T-helper 22 cell (primary cell): ENCODE data around the gene CYBRD1.
"Not testable (repeated sequence)": the region's sequence is repeated elsewhere in the genome, so short reads cannot be mapped to it uniquely, and the experiment has no call there.

Source experiments
- DNase-seq: peaks from one replicate; pipeline ENCODE4 v3.0.0-alpha.2; 2020; ENCODE audit warnings: low read depth

The CYBRD1 gene

GRCh38 chr2:171522052-171522787 lies at the start of gene CYBRD1:
CYBRD1 (plus strand) TSS chr2:171522474; CDS start chr2:171522546, 72 bp downstream.
- no peak for DNase-seq

GRCh38 chr2:171475979-171476378 lies 46.3 kb upstream of the CYBRD1 start:
- no peak for DNase-seq

- no peak for DNase-seq
These were observed 43.9 kb upstream of the CYBRD1 start for GRCh38 chr2:171478345-171478744.

DNA sequence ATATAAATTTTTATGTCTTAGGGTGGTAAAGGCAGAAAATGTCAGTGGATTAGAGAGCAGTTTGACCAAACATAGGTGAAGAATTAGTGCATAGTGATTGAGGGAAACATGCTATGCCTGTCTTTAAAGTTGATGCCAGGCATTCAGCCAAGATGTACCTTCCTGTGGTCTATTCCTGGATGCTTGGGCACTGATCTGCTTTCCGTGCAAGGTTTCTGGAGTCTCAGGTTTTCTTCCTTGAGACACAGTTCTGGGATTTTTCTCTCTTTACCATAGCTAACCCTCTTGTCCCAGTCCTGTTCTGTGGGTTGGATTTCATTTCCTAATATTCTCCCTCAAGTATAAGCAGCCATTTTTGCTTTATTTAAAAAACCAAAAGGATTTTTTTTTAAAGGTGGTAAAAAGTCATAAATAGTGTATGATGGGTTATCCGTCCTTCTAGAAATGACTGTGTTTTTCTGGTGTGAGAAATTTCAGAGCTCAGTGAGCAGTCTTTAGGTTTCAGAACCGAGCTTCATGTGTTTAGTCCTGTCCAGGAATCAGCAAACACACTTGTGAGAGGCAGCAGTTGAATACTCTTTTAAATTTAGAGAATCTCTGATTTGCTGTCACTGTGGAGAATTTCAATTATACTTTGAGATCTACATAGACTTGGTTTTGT lies 43.0 kb upstream of the CYBRD1 start:
- no peak for DNase-seq

GRCh38 chr2:171480908-171481307 lies 41.4 kb upstream of the CYBRD1 start:
- no peak for DNase-seq

GRCh38 chr2:171482308-171482707 lies 40.0 kb upstream of the CYBRD1 start:
- DNase-seq = no peak

DNA sequence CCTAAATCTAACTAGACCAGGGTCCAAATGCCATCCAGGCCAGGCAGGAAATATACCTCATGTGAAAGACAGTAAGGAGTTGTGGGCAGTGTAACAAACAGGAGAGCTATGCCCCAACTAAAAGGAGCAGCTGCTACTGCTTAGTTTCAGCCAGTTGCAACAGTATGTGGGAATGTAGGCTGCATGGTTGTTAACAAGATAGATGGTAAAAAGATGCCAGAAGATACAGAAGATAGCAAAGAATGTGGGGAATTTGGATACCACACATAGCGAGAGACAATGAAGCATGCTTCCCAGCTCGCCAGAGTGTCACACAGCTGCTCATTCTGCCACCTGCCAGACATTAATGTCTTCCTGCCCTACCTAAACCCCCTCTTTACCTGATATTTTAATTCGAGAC lies 39.4 kb upstream of the CYBRD1 start:
- no peak for DNase-seq

GRCh38 chr2:171483793-171484192 lies 38.5 kb upstream of the CYBRD1 start:
- no peak for DNase-seq

DNA sequence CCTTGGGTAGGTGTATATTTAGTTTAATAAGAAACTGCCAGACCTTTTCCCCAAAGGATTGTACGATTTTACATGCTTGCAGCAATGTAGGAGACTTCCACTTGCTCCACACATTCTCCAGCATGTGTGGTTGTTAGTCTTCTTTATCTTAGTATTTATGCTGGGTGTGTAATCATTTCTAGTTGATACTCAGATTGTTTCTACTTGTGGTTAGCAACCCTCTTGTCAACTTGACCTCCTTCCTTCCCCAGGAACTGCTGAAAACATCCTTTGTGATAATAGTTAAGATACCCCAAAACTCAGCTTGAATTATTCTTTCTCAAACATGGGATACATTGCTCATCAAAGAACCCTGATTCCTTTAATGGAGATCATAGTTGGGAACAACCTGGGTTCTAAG lies 37.2 kb upstream of the CYBRD1 start:
- DNase-seq = no peak

DNA sequence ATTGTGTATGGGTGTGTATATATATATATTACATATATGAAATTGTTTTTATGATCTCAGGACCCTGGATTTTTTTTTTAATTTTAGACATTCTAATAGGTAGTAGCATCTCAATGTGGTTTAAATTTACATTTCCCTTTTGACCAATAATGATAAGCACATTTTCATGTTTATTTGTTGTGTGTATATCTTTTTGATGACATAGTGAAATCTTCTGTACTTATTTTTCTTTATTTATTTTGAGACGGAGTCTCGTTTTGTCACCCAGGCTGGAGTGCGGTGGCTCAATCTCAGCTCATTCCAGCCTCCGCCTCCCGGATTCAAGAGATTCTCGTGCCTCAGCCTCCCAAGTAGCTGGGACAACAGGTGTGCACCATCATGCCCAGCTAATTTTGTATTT lies 35.1 kb upstream of the CYBRD1 start:
- no peak for DNase-seq

DNA sequence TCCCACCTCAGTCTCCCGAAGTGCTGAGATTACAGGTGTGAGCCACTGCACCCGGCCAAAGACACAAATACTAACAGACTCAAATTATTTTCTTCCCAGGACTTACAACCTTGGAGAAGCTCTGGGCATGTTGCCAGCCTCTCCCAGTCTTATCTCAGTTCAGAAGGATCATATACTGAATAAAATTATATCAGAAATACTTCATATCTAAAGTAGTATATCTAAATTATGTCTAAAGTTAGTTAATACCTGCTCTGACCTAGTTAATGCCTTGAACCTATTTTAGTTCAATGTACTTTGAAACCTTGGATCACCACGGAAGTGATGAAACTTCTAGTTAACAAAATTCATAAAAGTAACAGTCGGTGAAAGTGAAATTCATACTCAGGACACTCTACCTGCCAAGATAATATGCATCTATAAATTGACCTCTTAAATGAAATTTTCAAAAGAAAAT lies 34.4 kb upstream of the CYBRD1 start:
- no peak for DNase-seq

DNA sequence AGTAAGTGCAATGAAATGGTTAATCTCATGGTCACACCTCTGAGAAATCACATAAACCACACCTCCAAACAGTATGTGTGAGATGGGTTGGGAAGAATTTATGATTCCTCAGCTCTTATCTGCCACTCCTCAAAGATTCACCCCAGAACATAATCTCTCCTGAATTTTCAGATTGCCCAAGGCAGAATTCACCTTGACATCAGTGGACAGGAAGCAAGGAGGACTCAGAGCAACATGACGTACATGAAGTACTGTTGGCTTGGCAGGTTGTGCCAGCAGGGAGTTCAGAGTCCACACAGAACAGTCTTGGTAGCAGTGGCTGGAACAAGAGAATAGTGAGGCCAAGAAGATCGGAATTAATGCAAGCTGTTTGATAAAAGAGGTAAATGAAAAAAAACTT lies 31.7 kb upstream of the CYBRD1 start:
- DNase-seq = no peak

GRCh38 chr2:171491292-171491691 lies 31.0 kb upstream of the CYBRD1 start:
- no peak for DNase-seq

GRCh38 chr2:171492664-171493063 lies 29.6 kb upstream of the CYBRD1 start:
- no peak for DNase-seq

DNA sequence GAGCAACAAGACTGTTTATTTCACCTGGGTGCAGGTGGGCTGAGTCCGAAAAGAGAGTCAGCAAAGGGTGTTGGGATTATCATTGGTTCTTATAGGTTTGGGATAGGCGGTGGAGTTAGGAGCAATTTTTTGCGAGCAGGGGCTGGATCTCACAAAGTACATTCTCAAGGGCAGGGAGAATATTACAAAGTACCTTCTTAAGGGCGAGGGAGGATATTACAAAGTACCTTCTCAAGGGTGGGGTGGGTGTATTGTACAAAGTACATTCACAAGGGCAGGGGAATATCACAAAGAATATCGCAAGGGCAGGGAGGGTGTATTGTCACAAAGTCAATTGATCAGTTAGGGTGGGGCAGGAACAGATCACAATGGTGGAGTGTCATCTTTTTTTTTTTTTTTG lies 24.6 kb upstream of the CYBRD1 start:
- DNase-seq = not testable (repeated sequence)

GRCh38 chr2:171505374-171505773 lies 16.9 kb upstream of the CYBRD1 start:
- DNase-seq = no peak

- DNase-seq = no peak
These were observed 12.1 kb upstream of the CYBRD1 start for GRCh38 chr2:171509945-171510731.

DNA sequence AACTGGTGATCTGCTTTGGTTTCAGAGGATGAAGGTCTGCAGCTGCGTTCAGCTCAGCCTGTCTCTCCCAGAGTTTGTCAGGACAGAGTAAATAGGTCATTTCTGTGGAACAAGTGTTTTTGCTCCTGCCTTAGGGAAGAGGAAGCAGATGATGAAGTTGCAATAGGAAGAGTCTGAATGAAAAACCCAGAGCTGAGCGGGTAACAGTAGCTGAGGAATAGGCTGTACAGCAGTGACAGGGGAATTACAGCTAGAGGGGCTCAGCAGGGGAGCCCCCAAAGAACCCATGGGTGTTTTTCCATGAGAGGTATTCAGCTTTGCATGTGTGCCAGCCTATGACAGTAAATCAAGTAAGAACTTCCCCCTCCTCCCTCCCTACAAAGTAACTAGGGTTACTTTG lies 10.3 kb upstream of the CYBRD1 start:
- DNase-seq = no peak

DNA sequence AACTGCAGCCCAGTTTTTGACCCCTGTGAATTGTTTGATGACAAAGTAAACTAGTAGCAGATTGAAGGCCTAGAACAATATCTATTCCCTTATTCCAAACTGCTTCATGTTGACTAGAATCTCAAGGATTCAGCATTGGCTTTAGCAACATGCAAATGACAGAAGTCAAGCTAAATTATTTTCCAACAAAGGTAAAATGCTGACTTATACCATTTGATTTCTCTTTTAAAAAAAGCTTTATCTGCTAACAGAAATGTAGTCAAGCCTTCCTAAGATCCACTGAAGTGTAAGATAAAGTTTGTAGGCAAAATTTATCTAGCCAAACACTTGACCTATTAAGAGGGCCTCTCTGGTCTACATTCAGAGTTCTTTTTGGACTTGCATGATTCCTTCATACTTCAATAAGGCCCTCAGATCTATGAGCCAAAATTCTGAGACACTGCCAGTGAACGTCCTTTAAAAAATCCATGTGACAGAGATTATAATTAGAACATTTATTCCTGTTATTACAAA lies 9.5 kb upstream of the CYBRD1 start:
- DNase-seq = no peak

DNA sequence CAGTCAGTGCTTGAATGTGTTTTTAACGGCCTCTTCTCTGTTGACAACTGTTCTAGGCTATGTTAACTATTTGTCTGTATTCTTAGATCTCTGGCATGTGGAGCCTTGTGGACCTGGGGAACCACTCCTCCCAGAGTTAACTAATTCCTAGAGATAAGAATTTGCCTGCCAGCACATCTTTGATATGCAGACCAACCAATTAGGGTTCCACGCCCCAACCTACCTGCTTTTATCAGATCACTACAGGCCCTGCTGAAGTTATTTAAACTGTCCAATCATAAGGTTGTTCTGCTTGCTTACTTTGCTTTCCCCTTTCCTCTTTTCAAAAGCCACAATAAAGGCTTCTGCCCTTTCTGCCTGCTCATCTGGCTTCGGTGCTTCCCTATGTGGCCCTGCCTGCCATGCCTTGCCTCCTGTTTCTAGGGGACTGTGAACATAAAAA lies 8.5 kb upstream of the CYBRD1 start:
- DNase-seq = no peak

GRCh38 chr2:171514908-171515582 lies 7.2 kb upstream of the CYBRD1 start:
- DNase-seq = no peak

- DNase-seq = no peak
These were observed 6.5 kb upstream of the CYBRD1 start for GRCh38 chr2:171515672-171516298.
